HUES64 (cell line): Measurements from ENCODE around the gene PDE4D.

Experiments
- H3K27ac ChIP-seq: 2 replicates; pipeline ENCODE4 v1.7.0; 2013; ENCODE audit warnings: low read depth, low read length, inconsistent platforms
- H3K27me3 ChIP-seq: 2 replicates; pipeline ENCODE4 v1.6.1; 2013; ENCODE audit warnings: mild to moderate bottlenecking, low read length; ENCODE audit not compliant: insufficient read depth
- H3K36me3 ChIP-seq: 2 replicates; pipeline ENCODE4 v1.6.1; 2013; ENCODE audit warnings: mild to moderate bottlenecking, low read length; ENCODE audit not compliant: insufficient read depth
- H3K4me1 ChIP-seq: 2 replicates; pipeline ENCODE4 v1.6.1; 2013; ENCODE audit warnings: mild to moderate bottlenecking, low read length, moderate library complexity; ENCODE audit not compliant: insufficient read depth
- H3K4me3 ChIP-seq: 2 replicates; pipeline ENCODE4 v1.5.1; 2013; ENCODE audit warnings: mild to moderate bottlenecking, low read length, moderate library complexity
- H3K9ac ChIP-seq: 2 replicates; pipeline ENCODE4 v1.6.1; 2013; ENCODE audit warnings: mild to moderate bottlenecking, low read depth, low read length
- H3K9me3 ChIP-seq: 2 replicates; pipeline ENCODE4 v1.6.1; 2013; ENCODE audit warnings: low read depth, low read length; ENCODE audit not compliant: insufficient read depth
- WGBS: fragments of 150-250, 120-280 bp; methylation state at CpG from one replicate; pipeline ENCODE4 v1.1.7; 2013; ENCODE audit warnings: missing lambda C conversion rate; 5-methylcytosine and 5-hydroxymethylcytosine counted together

PDE4D gene

DNA sequence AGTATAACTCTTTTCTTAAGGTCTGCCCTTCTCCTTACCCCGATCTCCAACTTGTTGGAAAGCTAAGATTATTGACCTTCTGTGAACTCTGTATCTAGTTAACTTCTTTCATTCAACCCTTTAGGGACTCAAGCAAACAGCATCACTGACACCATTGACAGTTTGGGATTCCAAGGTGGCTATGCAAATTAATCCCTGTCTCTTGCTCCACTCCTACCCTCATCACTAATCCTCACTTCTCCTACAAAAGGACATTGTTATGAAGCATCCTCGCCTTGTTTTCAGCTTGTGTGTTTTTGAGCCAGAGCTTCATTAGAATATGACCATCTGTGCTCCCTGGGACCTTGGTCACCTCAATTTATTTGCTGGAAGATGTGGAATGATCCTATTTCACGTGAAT, 337.9 kb downstream of the PDE4D start:
- H3K9ac ChIP-seq: no peak overlapping the region
- peaks cover 12% of the 10 kb centered on the region for H3K4me1 ChIP-seq
- 72% methylated on average over 3 of the region's 3 CpGs for WGBS
- H3K36me3 ChIP-seq: no peaks in the 10 kb centered on the region
- no peak overlapping the region for H3K4me3 ChIP-seq
- no peaks in the 10 kb centered on the region for H3K27me3 ChIP-seq
- no peaks in the 10 kb centered on the region for H3K9me3 ChIP-seq
- H3K27ac ChIP-seq: no peak overlapping the region

DNA sequence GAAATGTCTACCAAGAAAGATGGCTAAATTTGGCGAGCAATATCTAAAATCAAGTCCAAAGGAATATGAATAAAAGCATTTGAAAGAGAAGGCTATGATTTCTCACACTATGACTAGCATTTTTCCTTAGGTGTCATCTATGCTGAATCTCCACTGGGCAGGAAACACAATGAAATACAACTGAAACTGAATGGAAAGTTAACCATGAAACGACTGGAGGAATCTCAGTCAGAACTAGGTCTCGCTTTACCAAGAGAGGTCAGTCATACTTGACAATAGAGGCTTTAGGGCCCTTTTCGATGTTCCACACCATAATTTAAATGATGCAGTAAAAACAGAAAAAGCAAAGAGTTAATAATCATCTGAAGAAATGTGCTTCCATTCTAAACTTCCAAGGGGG, 339.0 kb downstream of the PDE4D start:
- H3K9me3 ChIP-seq: no peaks in the 10 kb centered on the region
- H3K36me3 ChIP-seq: no peaks in the 10 kb centered on the region
- no peaks in the 10 kb centered on the region for H3K27me3 ChIP-seq
- H3K4me3 ChIP-seq: no peak overlapping the region
- no peak overlapping the region for H3K27ac ChIP-seq
- peaks cover 8% of the 10 kb centered on the region for H3K4me1 ChIP-seq
- H3K9ac ChIP-seq: no peak overlapping the region
- 97% methylated on average over 4 of the region's 4 CpGs for WGBS

DNA sequence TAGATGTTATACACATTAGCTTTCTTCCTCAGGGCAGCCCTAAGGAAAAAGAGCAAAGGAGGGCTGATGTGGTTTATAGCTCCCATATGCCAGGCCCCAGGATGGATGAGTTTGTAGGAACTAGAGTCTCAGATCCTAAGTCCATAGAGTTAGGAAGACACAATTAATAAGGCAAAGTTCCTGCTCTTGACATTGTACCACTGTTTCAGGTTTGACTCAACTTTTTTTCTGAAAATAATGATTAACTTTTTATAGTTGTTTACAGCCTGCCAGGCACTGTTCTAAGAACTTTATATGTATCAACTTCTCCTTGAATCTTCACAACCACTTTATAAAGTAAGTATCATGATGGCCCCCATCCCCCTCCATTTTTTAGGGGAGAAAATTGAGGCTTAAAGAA, 339.5 kb downstream of the PDE4D start:
- Histone ChIP-seq H3K36me3 (no peaks in the 10 kb centered on the region), H3K4me1 (peaks cover 6% of the 10 kb centered on the region), H3K4me3 (no peak overlapping the region), H3K27me3 (no peaks in the 10 kb centered on the region), H3K9me3 (no peaks in the 10 kb centered on the region), H3K27ac (no peak overlapping the region), H3K9ac (no peak overlapping the region)

- no peaks in the 10 kb centered on the region for H3K9me3 ChIP-seq
- no peaks in the 10 kb centered on the region; the same call in 1 of the 2 replicates for H3K4me1 ChIP-seq
- H3K36me3 ChIP-seq: no peaks in the 10 kb centered on the region
- WGBS: 97% methylated on average over 4 of the region's 4 CpGs
- no peak overlapping the region for H3K27ac ChIP-seq
- no peak overlapping the region for H3K4me3 ChIP-seq
- no peaks in the 10 kb centered on the region for H3K27me3 ChIP-seq
- H3K9ac ChIP-seq: no peak overlapping the region
These were observed 344.6 kb downstream of the PDE4D start for GRCh38 chr5:59548807-59549357.

GRCh38 chr5:59547731-59548130, 345.8 kb downstream of the PDE4D start:
- Histone ChIP-seq H3K4me3 (no peak overlapping the region), H3K9me3 (no peaks in the 10 kb centered on the region), H3K27ac (no peak overlapping the region)

DNA sequence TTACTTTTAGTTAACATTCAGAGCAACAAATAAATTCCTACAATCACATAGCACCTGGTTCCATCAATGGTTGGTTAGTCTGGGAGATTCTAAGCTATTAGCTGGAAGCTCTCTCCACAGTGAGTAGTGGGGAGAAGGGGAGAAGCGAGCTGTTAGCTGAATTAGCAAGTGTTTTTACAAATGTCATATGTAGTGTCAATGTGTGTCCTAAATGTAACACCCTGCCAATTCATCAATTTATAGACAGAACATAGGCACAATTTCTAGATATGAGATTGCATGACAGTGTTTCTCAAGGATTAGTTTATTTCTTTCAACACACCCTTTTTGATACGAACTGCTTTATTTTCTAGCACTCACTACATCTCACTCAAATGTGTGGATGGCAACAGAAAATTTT, 349.0 kb downstream of the PDE4D start:
- H3K27ac ChIP-seq: no peak overlapping the region
- no peaks in the 10 kb centered on the region for H3K9me3 ChIP-seq
- H3K4me1 ChIP-seq: peaks cover 7% of the 10 kb centered on the region
- H3K4me3 ChIP-seq: no peak overlapping the region
- no peak overlapping the region for H3K9ac ChIP-seq
- 100% methylated on average over 2 of the region's 2 CpGs for WGBS
- H3K27me3 ChIP-seq: no peaks in the 10 kb centered on the region
- no peaks in the 10 kb centered on the region for H3K36me3 ChIP-seq

More at GRCh38 chr5:59547731-59548130, 345.8 kb downstream of the PDE4D start:
- Histone ChIP-seq H3K36me3 (no peaks in the 10 kb centered on the region), H3K27me3 (no peaks in the 10 kb centered on the region), H3K9ac (no peak overlapping the region), H3K4me1 (no peaks in the 10 kb centered on the region; the same call in 1 of the 2 replicates)
- 89% methylated on average over 3 of the region's 3 CpGs for WGBS

DNA sequence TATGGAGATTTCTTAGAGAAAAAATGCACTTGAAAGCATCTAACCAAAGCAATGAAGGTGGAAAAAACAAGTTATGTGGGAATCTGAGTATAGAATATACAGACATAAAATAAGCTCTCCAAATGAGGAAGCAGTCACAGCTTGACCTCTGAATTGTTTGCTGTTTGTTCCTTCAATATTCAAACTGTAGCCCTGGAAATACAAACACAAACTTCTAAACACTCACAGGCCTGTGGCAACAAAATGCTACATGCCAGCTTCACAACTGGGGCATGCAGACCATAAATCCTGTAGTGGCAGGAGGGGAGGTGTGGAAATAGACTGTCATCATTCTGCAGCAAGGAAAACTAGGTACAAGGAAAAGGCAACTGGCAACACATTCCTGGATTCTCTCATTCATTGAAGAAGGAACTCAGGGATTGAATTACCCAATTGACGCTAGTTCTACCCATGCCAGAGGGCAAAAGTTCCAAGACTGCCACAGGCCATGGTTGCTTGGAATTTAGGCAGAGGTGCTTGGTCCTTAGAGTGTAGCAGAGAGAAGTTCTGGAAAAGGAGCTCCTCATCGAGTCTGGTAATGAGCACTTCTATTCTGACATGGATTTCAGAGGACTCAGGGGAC, 349.6 kb downstream of the PDE4D start:
- H3K27me3 ChIP-seq: no peaks in the 10 kb centered on the region
- no peak overlapping the region for H3K27ac ChIP-seq
- H3K9me3 ChIP-seq: no peaks in the 10 kb centered on the region
- no peak overlapping the region for H3K9ac ChIP-seq
- H3K4me3 ChIP-seq: no peak overlapping the region
- peaks cover 7% of the 10 kb centered on the region for H3K4me1 ChIP-seq
- H3K36me3 ChIP-seq: no peaks in the 10 kb centered on the region
- 91% methylated on average over 2 of the region's 2 CpGs for WGBS

GRCh38 chr5:59542851-59543820, 350.4 kb downstream of the PDE4D start:
- Histone ChIP-seq H3K4me1 (peaks cover 7% of the 10 kb centered on the region), H3K4me3 (no peak overlapping the region), H3K27ac (no peak overlapping the region), H3K36me3 (no peaks in the 10 kb centered on the region), H3K27me3 (no peaks in the 10 kb centered on the region), H3K9me3 (no peaks in the 10 kb centered on the region), H3K9ac (no peak overlapping the region)
- 93% methylated on average over 5 of the region's 6 CpGs for WGBS

- H3K4me1 ChIP-seq: peaks cover 7% of the 10 kb centered on the region
These were observed 351.2 kb downstream of the PDE4D start for GRCh38 chr5:59542306-59542705.

GRCh38 chr5:59540366-59540765, 353.2 kb downstream of the PDE4D start:
- no peaks in the 10 kb centered on the region for H3K9me3 ChIP-seq

More at GRCh38 chr5:59542306-59542705, 351.2 kb downstream of the PDE4D start:
- Histone ChIP-seq H3K27me3 (no peaks in the 10 kb centered on the region), H3K4me3 (no peak overlapping the region), H3K36me3 (no peaks in the 10 kb centered on the region), H3K9ac (no peak overlapping the region), H3K9me3 (no peaks in the 10 kb centered on the region), H3K27ac (no peak overlapping the region)

GRCh38 chr5:59538750-59539121, 354.8 kb downstream of the PDE4D start:
- Histone ChIP-seq H3K27ac (no peak overlapping the region), H3K9ac (no peak overlapping the region), H3K9me3 (no peaks in the 10 kb centered on the region), H3K4me3 (no peak overlapping the region), H3K27me3 (no peaks in the 10 kb centered on the region), H3K4me1 (peaks cover 7% of the 10 kb centered on the region), H3K36me3 (no peaks in the 10 kb centered on the region)

More at GRCh38 chr5:59540366-59540765, 353.2 kb downstream of the PDE4D start:
- no peak overlapping the region for H3K4me3 ChIP-seq
- no peak overlapping the region for H3K27ac ChIP-seq
- WGBS: 83% methylated on average over 2 of the region's 2 CpGs
- no peak overlapping the region for H3K9ac ChIP-seq
- H3K36me3 ChIP-seq: no peaks in the 10 kb centered on the region
- no peaks in the 10 kb centered on the region for H3K27me3 ChIP-seq
- H3K4me1 ChIP-seq: peaks cover 7% of the 10 kb centered on the region
